Tibial artery (tissue), 4 donors: Measurements from ENCODE around the gene TRIM67.

ENCODE experiments used
- DNase-seq, 2 donors: peaks; one replicate each; pipeline ENCODE4 v3.0.0-alpha.2; 2019
- H3K27ac ChIP-seq, 2 donors: fragments of 200-600 bp; sonication (generic) in 1 of 2; 1 replicate in 1 of 2; 2 replicates in 1 of 2; pipeline ENCODE4 v1.5.1; 2018 to 2019; ENCODE audit warnings: mild to moderate bottlenecking in 1 of 2
- H3K27me3 ChIP-seq, 2 donors: fragments of 200-600 bp; sonication (generic) in 1 of 2; one replicate each; pipeline versions ENCODE4 v1.5.1 to v1.6.0; 2016 to 2019
- H3K36me3 ChIP-seq, 3 donors: fragments of 200-600 bp; sonication (generic) in 2 of 3; one replicate each; pipeline ENCODE4 v1.5.1; 2016 to 2019; ENCODE audit warnings: mild to moderate bottlenecking in 2 of 3
- H3K4me1 ChIP-seq, 4 donors: fragments of 200-600 bp; sonication (generic) in 2 of 4; 1 replicate in 3 of 4; 2 replicates in 1 of 4; pipeline ENCODE4 v1.5.1; 2016 to 2019
- H3K4me3 ChIP-seq, 2 donors: fragments of 200-600 bp; sonication (generic) in 1 of 2; 1 replicate in 1 of 2; 2 replicates in 1 of 2; pipeline ENCODE4 v1.5.1; 2018 to 2019; ENCODE audit warnings: mild to moderate bottlenecking in 2 of 2
- H3K9me3 ChIP-seq, 3 donors: fragments of 200-600 bp; sonication (generic) in 1 of 3; one replicate each; pipeline ENCODE4 v1.5.1; 2016 to 2019
- CTCF ChIP-seq, 2 experiments: fragments of 200-600 bp in 1 of 2; fragments of 450-650 bp in 1 of 2; IDR thresholded peaks; one replicate each; pipeline ENCODE4 v1.5.1; 2017 to 2019; ENCODE audit warnings: antibody characterized with exemption in 2 of 2, mild to moderate bottlenecking in 1 of 2, moderate library complexity in 1 of 2
- intact Hi-C: fragments of 100-400 bp; cut with DNase I; formaldehyde crosslinking; loops from one replicate; pipeline ENCODE4 v1.15.0; 2023; ENCODE audit warnings: low total_unique reads

The TRIM67 gene

GRCh38 chr1:231190456-231190855 is 28.6 kb downstream of the TRIM67 start:
- DNase-seq: no peak
- H3K36me3 ChIP-seq: no peaks in the 10 kb centered on the region
- no peak for TF ChIP-seq CTCF (IDR thresholded peaks at IDR 0.05)
- no peaks in the 10 kb centered on the region for H3K9me3 ChIP-seq
- no peak overlapping the region for H3K4me3 ChIP-seq
- H3K27me3 ChIP-seq: peaks cover 0 to 39% of the 10 kb centered on the region in 2 donors
- H3K27ac ChIP-seq: no peak overlapping the region
- no peaks in the 10 kb centered on the region for H3K4me1 ChIP-seq
- intact Hi-C loops: no loop called here

GRCh38 chr1:231192620-231193163 is 30.8 kb downstream of the TRIM67 start:
- H3K36me3 ChIP-seq: no peaks in the 10 kb centered on the region
- no peaks in the 10 kb centered on the region for H3K4me1 ChIP-seq
- no peak overlapping the region for H3K4me3 ChIP-seq
- DNase-seq: no peak
- intact Hi-C loops: no loop called here
- TF ChIP-seq CTCF (IDR thresholded peaks at IDR 0.05): no peak
- no peaks in the 10 kb centered on the region for H3K9me3 ChIP-seq
- no peak overlapping the region for H3K27ac ChIP-seq
- H3K27me3 ChIP-seq: peaks cover 0 to 31% of the 10 kb centered on the region in 2 donors

- intact Hi-C loops: no loop called here
- Histone ChIP-seq H3K27ac (no peak overlapping the region), H3K27me3 (peaks cover 0 to 23% of the 10 kb centered on the region in 2 donors), H3K36me3 (no peaks in the 10 kb centered on the region), H3K9me3 (no peaks in the 10 kb centered on the region), H3K4me3 (no peak overlapping the region), H3K4me1 (no peaks in the 10 kb centered on the region)
- no peak for TF ChIP-seq CTCF (IDR thresholded peaks at IDR 0.05)
- DNase-seq: no peak
Measured at GRCh38 chr1:231193710-231194340, 32.0 kb downstream of the TRIM67 start.

- Histone ChIP-seq H3K4me1 (no peaks in the 10 kb centered on the region), H3K27ac (no peak overlapping the region), H3K4me3 (no peak overlapping the region), H3K36me3 (no peaks in the 10 kb centered on the region), H3K9me3 (no peaks in the 10 kb centered on the region), H3K27me3 (peaks cover 0 to 23% of the 10 kb centered on the region in 2 donors)
- no peak for TF ChIP-seq CTCF (IDR thresholded peaks at IDR 0.05)
- DNase-seq: no peak
- intact Hi-C loops: no loop called here
Measured at GRCh38 chr1:231194476-231194842, 32.6 kb downstream of the TRIM67 start.

GRCh38 chr1:231194843-231195516 is 33.1 kb downstream of the TRIM67 start:
- DNase-seq: no peak
- no peaks in the 10 kb centered on the region for H3K9me3 ChIP-seq
- TF ChIP-seq CTCF (IDR thresholded peaks at IDR 0.05): no peak
- intact Hi-C loops: no loop called here
- H3K4me3 ChIP-seq: no peak overlapping the region
- H3K36me3 ChIP-seq: no peaks in the 10 kb centered on the region
- no peaks in the 10 kb centered on the region for H3K4me1 ChIP-seq
- peaks cover 0 to 26% of the 10 kb centered on the region in 2 donors for H3K27me3 ChIP-seq
- no peak overlapping the region for H3K27ac ChIP-seq
